ENCODE measurements around the gene MACO1. TPM values are rescaled to one million over a fixed set of nuclear protein-coding genes. Genes with fewer than 3 reads are reported as not detected.

The MACO1 gene
- total RNA-seq, 1 experiment from 2014 or later, result 17.4 TPM

DNA sequence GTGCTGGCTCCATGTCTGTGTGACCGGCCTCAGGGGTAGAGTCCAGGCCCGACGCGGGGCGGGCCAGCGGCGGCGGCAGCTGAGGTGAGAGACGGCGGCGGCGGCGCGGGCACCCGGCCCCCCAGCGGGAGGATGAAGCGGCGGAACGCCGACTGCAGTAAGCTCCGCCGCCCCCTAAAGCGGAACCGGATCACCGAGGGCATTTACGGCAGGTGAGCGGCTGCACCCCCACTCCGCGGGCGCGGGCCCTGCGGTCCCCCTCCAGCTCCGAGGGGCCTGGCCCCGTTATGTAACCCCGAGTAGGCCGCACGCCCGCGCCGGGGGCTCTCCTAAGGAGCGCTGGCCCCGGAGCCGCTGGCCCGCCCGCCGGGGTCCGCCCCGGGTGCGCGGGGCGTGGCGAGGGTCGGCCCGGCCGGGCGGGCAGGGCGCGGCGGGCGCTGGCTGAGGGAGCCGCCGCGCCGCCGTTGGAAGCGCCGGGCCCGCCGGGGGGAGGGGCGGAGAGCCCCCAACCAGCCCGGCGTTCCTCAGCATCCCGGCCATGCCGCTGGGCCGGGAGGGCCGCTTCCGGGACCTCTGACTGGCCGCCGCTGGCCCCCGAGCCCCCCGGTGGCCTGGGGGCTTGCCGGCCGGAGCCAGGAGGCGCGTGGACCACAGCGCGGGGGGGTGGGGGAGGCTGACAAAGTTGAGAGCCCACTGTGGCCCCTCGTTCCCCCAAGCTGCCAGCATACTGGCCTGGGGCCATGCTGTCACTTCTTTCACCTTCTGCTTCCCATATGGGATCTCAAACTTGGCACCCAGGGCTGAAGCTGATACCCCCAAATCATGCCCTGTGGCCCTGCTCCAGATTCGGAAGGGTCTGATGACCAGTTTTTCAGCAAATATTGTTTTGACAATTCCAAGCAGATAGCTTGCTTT lies 527 bp downstream of the MACO1 start:
- peak overlapping the region; percentile 89 for H3K4me3 Mint-ChIP-seq (ENCODE audit: unreplicated experiment)
- H3K36me3 Mint-ChIP-seq (ENCODE audit: insufficient read depth, unreplicated experiment), result no peaks in the 10 kb centered on the region
- intact Hi-C loops (cut with micrococcal nuclease), result no loop called here
- H3K27me3 Mint-ChIP-seq (ENCODE audit: insufficient read depth, unreplicated experiment), result no peaks in the 10 kb centered on the region
- ChIA-PET POLR2A (interaction anchor here (0.6 to 4.0 kb wide), 18 partner anchors 10 to 470 kb away, joined by 3 to 23 read pairs (median 3); partner anchors contain the start of genes MTFR1L, RSRP1, SYF2 and TMEM50A), CTCF (interaction anchor here (0.9 to 1.8 kb wide), 5 partner anchors 11 to 90 kb away, joined by 3 to 6 read pairs (median 4); no protein-coding TSS in a partner anchor)
- TF ChIP-seq, protein P1, sequence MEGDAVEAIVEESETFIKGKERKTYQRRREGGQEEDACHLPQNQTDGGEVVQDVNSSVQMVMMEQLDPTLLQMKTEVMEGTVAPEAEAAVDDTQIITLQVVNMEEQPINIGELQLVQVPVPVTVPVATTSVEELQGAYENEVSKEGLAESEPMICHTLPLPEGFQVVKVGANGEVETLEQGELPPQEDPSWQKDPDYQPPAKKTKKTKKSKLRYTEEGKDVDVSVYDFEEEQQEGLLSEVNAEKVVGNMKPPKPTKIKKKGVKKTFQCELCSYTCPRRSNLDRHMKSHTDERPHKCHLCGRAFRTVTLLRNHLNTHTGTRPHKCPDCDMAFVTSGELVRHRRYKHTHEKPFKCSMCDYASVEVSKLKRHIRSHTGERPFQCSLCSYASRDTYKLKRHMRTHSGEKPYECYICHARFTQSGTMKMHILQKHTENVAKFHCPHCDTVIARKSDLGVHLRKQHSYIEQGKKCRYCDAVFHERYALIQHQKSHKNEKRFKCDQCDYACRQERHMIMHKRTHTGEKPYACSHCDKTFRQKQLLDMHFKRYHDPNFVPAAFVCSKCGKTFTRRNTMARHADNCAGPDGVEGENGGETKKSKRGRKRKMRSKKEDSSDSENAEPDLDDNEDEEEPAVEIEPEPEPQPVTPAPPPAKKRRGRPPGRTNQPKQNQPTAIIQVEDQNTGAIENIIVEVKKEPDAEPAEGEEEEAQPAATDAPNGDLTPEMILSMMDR (IDR thresholded peaks at IDR 0.05; ENCODE audit: unreplicated experiment), result no peak
- peaks cover 28% of the 10 kb centered on the region for H3K4me1 Mint-ChIP-seq (ENCODE audit: insufficient read depth, unreplicated experiment)
- no peaks in the 10 kb centered on the region for H3K9me3 Mint-ChIP-seq (ENCODE audit: unreplicated experiment)
- no peak overlapping the region for H3K27ac Mint-ChIP-seq (ENCODE audit: low read depth, unreplicated experiment)
- no TSS peak for BruUV-seq (replicated peaks)
- no peak for DNase-seq (ENCODE audit: unreplicated experiment)

DNA sequence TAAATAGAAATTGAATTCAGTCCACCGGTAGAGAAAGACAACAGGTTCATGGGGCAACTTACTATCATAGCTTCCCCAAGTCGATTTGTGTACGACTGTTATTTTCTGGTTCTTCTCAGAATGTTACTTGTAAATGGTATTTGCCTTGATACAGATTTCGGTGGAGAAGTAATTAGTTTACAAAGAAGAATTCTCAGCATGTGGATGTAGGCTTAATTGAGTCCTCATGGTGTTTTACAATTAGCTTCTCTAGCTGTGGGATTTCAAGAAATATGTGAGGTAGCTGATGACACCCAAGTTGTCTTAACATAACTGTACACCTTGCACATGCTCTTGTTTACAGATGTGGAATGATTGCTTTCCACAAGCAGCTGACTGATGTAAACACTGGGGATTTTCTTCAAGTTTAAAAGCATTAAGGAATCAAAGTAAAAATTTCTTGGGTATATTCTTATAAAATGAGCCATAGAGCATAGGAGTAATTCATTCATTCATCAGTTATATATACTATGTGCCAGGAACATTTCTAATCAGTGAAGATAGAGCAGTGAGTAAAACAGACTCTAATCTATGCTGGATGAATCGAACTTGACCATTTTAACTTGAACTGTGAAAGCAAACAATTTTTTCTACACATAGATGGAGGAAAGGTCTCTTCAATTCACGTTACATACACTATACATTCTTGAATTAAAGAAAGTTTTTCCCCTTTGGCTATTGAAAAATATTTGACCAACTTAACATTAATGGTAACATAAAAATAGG lies 1.4 kb downstream of the MACO1 start:
- CTCF ChIA-PET, result interaction anchor here (0.7 to 1.8 kb wide), 5 partner anchors 10 to 557 kb away, joined by 3 to 6 read pairs (median 4); no protein-coding TSS in a partner anchor
- H3K27ac Mint-ChIP-seq (ENCODE audit: low read depth, unreplicated experiment), result no peak overlapping the region
- H3K4me1 Mint-ChIP-seq (ENCODE audit: insufficient read depth, unreplicated experiment), result peaks cover 36% of the 10 kb centered on the region
- BruUV-seq (replicated peaks), result TSS peak; percentile 39
- intact Hi-C loops (cut with micrococcal nuclease), result no loop called here
- POLR2A ChIA-PET, result interaction anchor here (0.5 to 4.0 kb wide), 16 partner anchors 10 to 917 kb away, joined by 3 to 23 read pairs (median 3); partner anchors contain the start of genes RSRP1, SYF2 and TMEM50A
- H3K27me3 Mint-ChIP-seq (ENCODE audit: insufficient read depth, unreplicated experiment), result no peaks in the 10 kb centered on the region
- no peaks in the 10 kb centered on the region for H3K36me3 Mint-ChIP-seq (ENCODE audit: insufficient read depth, unreplicated experiment)
- TF ChIP-seq, protein P1 (IDR thresholded peaks at IDR 0.05; ENCODE audit: unreplicated experiment), result no peak
- H3K4me3 Mint-ChIP-seq (ENCODE audit: unreplicated experiment), result peak overlapping the region; percentile 81
- H3K9me3 Mint-ChIP-seq (ENCODE audit: unreplicated experiment), result no peaks in the 10 kb centered on the region
- DNase-seq (ENCODE audit: unreplicated experiment), result no peak

DNA sequence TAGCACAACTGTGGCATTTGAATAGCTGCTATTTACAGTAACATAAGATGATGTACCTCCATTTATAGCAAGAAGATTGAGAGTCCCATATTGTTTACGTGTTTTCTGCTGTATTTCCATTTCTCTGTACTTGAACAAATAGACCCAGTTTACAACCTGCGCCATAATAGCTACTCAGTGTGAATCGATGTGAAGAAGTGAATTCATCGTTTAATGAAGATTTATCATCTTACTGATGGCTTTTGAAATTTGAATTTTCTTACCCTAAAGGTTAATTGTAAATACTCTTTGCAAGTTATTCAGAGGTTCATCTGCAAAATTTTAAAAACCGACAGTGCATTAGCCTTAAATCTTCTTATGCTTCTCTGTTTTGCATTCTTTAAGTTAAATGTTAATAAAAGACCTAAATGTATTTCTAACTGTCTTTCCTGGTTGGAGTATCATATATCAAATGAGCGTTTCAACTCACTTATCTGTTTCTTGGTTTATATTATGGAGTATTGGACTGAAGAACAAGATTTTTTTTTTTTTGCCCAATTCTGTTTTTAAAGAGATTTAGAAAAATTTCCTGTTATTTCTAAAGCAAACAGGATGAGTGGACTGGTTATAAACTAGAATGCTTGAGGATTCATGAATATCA lies 2.2 kb downstream of the MACO1 start:
- Mint-ChIP-seq H3K36me3 (ENCODE audit: insufficient read depth, unreplicated experiment) (no peaks in the 10 kb centered on the region), H3K4me1 (ENCODE audit: insufficient read depth, unreplicated experiment) (peaks cover 36% of the 10 kb centered on the region), H3K4me3 (ENCODE audit: unreplicated experiment) (no peak overlapping the region), H3K27ac (ENCODE audit: low read depth, unreplicated experiment) (no peak overlapping the region), H3K9me3 (ENCODE audit: unreplicated experiment) (no peaks in the 10 kb centered on the region), H3K27me3 (ENCODE audit: insufficient read depth, unreplicated experiment) (no peaks in the 10 kb centered on the region)
- no peak for DNase-seq (ENCODE audit: unreplicated experiment)
- no TSS peak for BruUV-seq (replicated peaks)
- CTCF ChIA-PET, result interaction anchor here (0.7 to 1.8 kb wide), 2 partner anchors 43 to 557 kb away, joined by 4 read pairs; no protein-coding TSS in a partner anchor
- POLR2A ChIA-PET, result interaction anchor here (0.5 to 4.0 kb wide), 6 partner anchors 9 to 917 kb away, joined by 3 to 23 read pairs (median 8); partner anchors contain the start of genes RSRP1 and SYF2
- TF ChIP-seq, protein P1 (IDR thresholded peaks at IDR 0.05; ENCODE audit: unreplicated experiment), result no peak
- intact Hi-C loops (cut with micrococcal nuclease), result no loop called here
